Endothelial cell of umbilical vein (primary cell): ENCODE measurements around the gene CD5L. TPM values are rescaled to one million over a fixed set of nuclear protein-coding genes. Genes with fewer than 3 reads are reported as not detected.

Source experiments
- BruUV-seq: library from RNA; stranded (reverse); fragments of 400-500 nt; replicated peaks from 2 replicates; lab custom pipeline; 2021; lab: Mats Ljungman, UMichigan
- CTCF ChIA-PET: fragments of 300-600, 350-600 bp; sonication (Branson Sonifier 250); formaldehyde crosslinking; loops from one replicate; lab custom pipeline; 2021; ENCODE audit warnings: antibody characterized with exemption, inconsistent platforms; lab: Charles Lee
- POLR2A ChIA-PET: fragments of 300-600, 350-600 bp; sonication (Branson Sonifier 250); formaldehyde crosslinking; loops from one replicate; lab custom pipeline; 2021; ENCODE audit warnings: antibody characterized with exemption, inconsistent platforms; lab: Charles Lee
- DNase-seq: peaks from one replicate; pipeline ENCODE4 v3.0.0-alpha.2; 2011; ENCODE audit warnings: low read depth, low spot score
- FAIRE-seq: peaks from 2 replicates; lab custom pipeline; 2011; peaks lifted over from hg19 to GRCh38; lab: Jason Lieb, UNC
- H2AFZ ChIP-seq: 2 replicates; pipeline ENCODE4 v1.6.0; 2012; ENCODE audit warnings: low read depth, low read length, control low read depth, inconsistent platforms
- H3K27ac ChIP-seq: 2 replicates; pipeline ENCODE4 v1.5.1; 2011; ENCODE audit warnings: low read depth, mild to moderate bottlenecking, control low read depth, low read length, moderate library complexity; ENCODE audit not compliant: insufficient read depth
- H3K27me3 ChIP-seq, 2 experiments: 2 replicates each; pipeline versions ENCODE4 v1.6.0 to v1.6.1; 2011; ENCODE audit warnings: low read length in 2 of 2, mixed read lengths in 1 of 2; ENCODE audit not compliant: control insufficient read depth in 2 of 2, insufficient read depth in 2 of 2
- H3K36me3 ChIP-seq, 2 experiments: 2 replicates in 1 of 2; 3 replicates in 1 of 2; pipeline ENCODE4 v1.5.1; 2011; ENCODE audit warnings: low read length in 2 of 2, mild to moderate bottlenecking in 1 of 2, moderate library complexity in 1 of 2; ENCODE audit not compliant: control insufficient read depth in 2 of 2, insufficient read depth in 2 of 2; ENCODE audit errors: extremely low read depth in 1 of 2
- H3K4me1 ChIP-seq: 3 replicates; pipeline ENCODE4 v1.5.1; 2011; ENCODE audit warnings: mild to moderate bottlenecking, low read length; ENCODE audit not compliant: control insufficient read depth, insufficient read depth; ENCODE audit errors: extremely low read depth
- H3K4me2 ChIP-seq: 2 replicates; pipeline ENCODE4 v1.6.1; 2011; ENCODE audit warnings: low read length, control low read depth, mixed read lengths; ENCODE audit not compliant: insufficient read depth
- H3K4me3 ChIP-seq, 3 experiments: fragments of 200-600 bp in 1 of 3; sonication (generic), shearing (Covaris generic) in 1 of 3; replicated peaks in 1 of 3; 2 replicates each; pipeline ENCODE4 v1.5.1; 2011 to 2016; ENCODE audit warnings: control low read depth in 3 of 3, low read length in 3 of 3, mild to moderate bottlenecking in 2 of 3, inconsistent platforms in 1 of 3, low read depth in 1 of 3, moderate library complexity in 1 of 3; ENCODE audit not compliant: insufficient read depth in 1 of 3
- H3K79me2 ChIP-seq: 2 replicates; pipeline ENCODE4 v1.6.0; 2012; ENCODE audit warnings: low read length, inconsistent platforms; ENCODE audit not compliant: control insufficient read depth, insufficient read depth
- H3K9ac ChIP-seq: replicated peaks from 2 replicates; pipeline ENCODE3; 2011; ENCODE audit warnings: low read length, control low read depth; ENCODE audit not compliant: insufficient read depth; ENCODE audit errors: extremely low read depth
- H3K9me1 ChIP-seq: replicated peaks from 3 replicates; pipeline ENCODE4 v1.6.0; 2011; ENCODE audit warnings: mild to moderate bottlenecking, low read length; ENCODE audit not compliant: control insufficient read depth, insufficient read depth; ENCODE audit errors: extremely low read depth
- H3K9me3 ChIP-seq: replicated peaks from 2 replicates; pipeline ENCODE4 v1.5.1; 2012; ENCODE audit warnings: low read length, inconsistent platforms; ENCODE audit not compliant: control insufficient read depth, insufficient read depth
- H4K20me1 ChIP-seq: replicated peaks from 2 replicates; pipeline ENCODE3; 2011; ENCODE audit warnings: mild to moderate bottlenecking, low read length; ENCODE audit not compliant: control insufficient read depth, insufficient read depth; ENCODE audit errors: extremely low read depth
- EZH2 ChIP-seq: IDR thresholded peaks from 2 replicates; pipeline ENCODE4 v1.6.1; 2012; ENCODE audit warnings: borderline replicate concordance, low read depth, mild to moderate bottlenecking, moderate library complexity, low read length, inconsistent platforms; ENCODE audit not compliant: severe bottlenecking
- FOS ChIP-seq: IDR thresholded peaks from 2 replicates; pipeline ENCODE4 v1.6.1; 2011; ENCODE audit warnings: mild to moderate bottlenecking, low read length, moderate library complexity, borderline replicate concordance; ENCODE audit not compliant: insufficient read depth
- GATA2 ChIP-seq: IDR thresholded peaks from 2 replicates; pipeline ENCODE4 v1.7.0; 2011; ENCODE audit warnings: low read depth, mild to moderate bottlenecking, moderate library complexity, mixed read lengths, low read length; ENCODE audit not compliant: insufficient read length, insufficient read depth
- JUN ChIP-seq: IDR thresholded peaks from 2 replicates; pipeline ENCODE4 v1.6.1; 2011; ENCODE audit warnings: borderline replicate concordance, low read depth; ENCODE audit not compliant: insufficient read length, insufficient read depth
- MAX ChIP-seq: IDR thresholded peaks from 2 replicates; pipeline ENCODE4 v1.6.1; 2011; ENCODE audit not compliant: insufficient read depth, insufficient read length
- MYC ChIP-seq: IDR thresholded peaks from one replicate; pipeline ENCODE4 v1.6.1; 2011; ENCODE audit warnings: mild to moderate bottlenecking, low read depth, low read length
- POLR2A ChIP-seq: IDR thresholded peaks from 2 replicates; pipeline ENCODE4 v1.6.1; 2012; ENCODE audit warnings: low read depth, mild to moderate bottlenecking, control low read depth, low read length
- POLR2AphosphoS5 ChIP-seq: IDR thresholded peaks from 2 replicates; pipeline ENCODE4 v1.6.1; 2012; ENCODE audit warnings: low read depth, mild to moderate bottlenecking, control low read depth, low read length, moderate library complexity; ENCODE audit not compliant: insufficient read depth
- dilution Hi-C: fragments of 300-500 bp; cut with MboI; formaldehyde crosslinking; loops from one replicate; pipeline ENCODE4 v1.15.0; 2019; ENCODE audit warnings: low sequenced_read_pairs; ENCODE audit not compliant: extremely low pct_ligation_motif_present
- intact Hi-C: fragments of 100-400 bp; cut with micrococcal nuclease; formaldehyde crosslinking; loops from one replicate; pipeline ENCODE4 v1.10.0; 2022
- polyA plus RNA-seq, 4 experiments: library from polyadenylated mRNA; depleted of rRNA in 3 of 4; stranded (reverse) in 3 of 4; unstranded in 1 of 4; fragments of >200 nt; gene quantifications; 2 replicates each; pipeline versions ENCODE4 v1.2.1 to v1.2.3, GENCODE V29; 2011 to 2012; ENCODE audit warnings: missing spikeins in 1 of 4
- total RNA-seq: library from RNA; stranded (reverse); gene quantifications from 2 replicates; pipeline ENCODE4 v1.2.3, GENCODE V29; 2021
- TF ChIP-seq, protein P1 (sequence below), 2 donors: IDR thresholded peaks; 1 replicate in 1 of 2; 2 replicates in 1 of 2; pipeline ENCODE4 v1.5.1; 2011; ENCODE audit warnings: low read length in 2 of 2, mild to moderate bottlenecking in 2 of 2, moderate library complexity in 2 of 2, control low read depth in 1 of 2, inconsistent platforms in 1 of 2, low read depth in 1 of 2; ENCODE audit not compliant: insufficient read depth in 1 of 2; ENCODE audit errors: extremely low read depth in 1 of 2

The CD5L gene
- total and polyA plus RNA-seq, 2 donors (not counting 3 experiments of a cell fraction or from before 2014, with no cell fraction given): not detected

DNA sequence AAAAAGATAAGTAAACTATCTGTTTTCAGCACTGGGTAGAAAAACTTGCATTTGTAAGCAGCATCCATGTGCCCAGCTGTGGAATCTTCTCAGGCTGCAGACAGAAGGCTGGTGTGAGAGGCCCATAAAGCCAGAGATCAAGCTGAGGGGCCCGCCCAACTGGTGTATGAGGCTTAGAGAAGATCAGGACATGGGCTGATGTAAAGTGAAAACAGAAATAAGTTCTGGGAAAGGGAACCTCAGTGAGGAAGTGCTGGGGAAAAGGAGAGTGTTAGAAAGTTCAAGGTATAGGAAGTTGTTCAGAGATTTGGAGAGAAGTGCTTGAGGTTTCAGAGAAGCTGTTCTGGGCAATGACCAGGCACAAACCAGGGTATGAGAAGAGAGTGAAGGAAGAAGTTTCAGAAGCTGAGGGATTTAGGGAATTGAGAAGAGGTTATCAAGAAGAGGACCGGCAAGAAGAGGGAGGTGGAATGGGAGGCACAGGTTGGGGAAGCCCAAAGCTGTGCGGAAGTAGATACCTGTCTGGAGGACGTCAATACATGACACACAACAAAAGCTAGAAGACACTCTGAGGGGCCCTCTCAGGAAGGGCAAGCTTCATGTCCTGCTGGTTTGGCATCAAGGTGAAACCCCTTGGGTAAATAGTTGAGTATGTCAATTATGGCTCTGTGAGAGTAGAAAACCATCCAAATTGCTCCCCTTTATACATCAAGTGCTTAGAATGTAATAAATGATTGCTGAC lies 2.7 kb upstream of the CD5L start:
- dilution Hi-C loops: no loop called here
- CTCF ChIA-PET: no interaction called here

More for the DNA sequence above, 2.7 kb upstream of the CD5L start:
- Histone ChIP-seq H3K9me1 (no peaks in the 10 kb centered on the region), H3K4me2 (no peak overlapping the region), H3K27ac (no peak overlapping the region), H3K36me3 (no peaks in the 10 kb centered on the region), H3K79me2 (no peaks in the 10 kb centered on the region), H2AFZ (no peak overlapping the region), H3K9ac (no peak overlapping the region), H3K9me3 (no peaks in the 10 kb centered on the region), H4K20me1 (no peaks in the 10 kb centered on the region), H3K27me3 (no peaks in the 10 kb centered on the region), H3K4me3 (no peak overlapping the region), H3K4me1 (no peaks in the 10 kb centered on the region)
- intact Hi-C loops: no loop called here
- no peak for DNase-seq
- POLR2A ChIA-PET: no interaction called here
- TF ChIP-seq MYC (no peak), POLR2AphosphoS5 (no peak), POLR2A (no peak), EZH2 (no peak), GATA2 (no peak), JUN (no peak), MAX (no peak), FOS (no peak)
- TF ChIP-seq, protein P1, sequence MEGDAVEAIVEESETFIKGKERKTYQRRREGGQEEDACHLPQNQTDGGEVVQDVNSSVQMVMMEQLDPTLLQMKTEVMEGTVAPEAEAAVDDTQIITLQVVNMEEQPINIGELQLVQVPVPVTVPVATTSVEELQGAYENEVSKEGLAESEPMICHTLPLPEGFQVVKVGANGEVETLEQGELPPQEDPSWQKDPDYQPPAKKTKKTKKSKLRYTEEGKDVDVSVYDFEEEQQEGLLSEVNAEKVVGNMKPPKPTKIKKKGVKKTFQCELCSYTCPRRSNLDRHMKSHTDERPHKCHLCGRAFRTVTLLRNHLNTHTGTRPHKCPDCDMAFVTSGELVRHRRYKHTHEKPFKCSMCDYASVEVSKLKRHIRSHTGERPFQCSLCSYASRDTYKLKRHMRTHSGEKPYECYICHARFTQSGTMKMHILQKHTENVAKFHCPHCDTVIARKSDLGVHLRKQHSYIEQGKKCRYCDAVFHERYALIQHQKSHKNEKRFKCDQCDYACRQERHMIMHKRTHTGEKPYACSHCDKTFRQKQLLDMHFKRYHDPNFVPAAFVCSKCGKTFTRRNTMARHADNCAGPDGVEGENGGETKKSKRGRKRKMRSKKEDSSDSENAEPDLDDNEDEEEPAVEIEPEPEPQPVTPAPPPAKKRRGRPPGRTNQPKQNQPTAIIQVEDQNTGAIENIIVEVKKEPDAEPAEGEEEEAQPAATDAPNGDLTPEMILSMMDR (IDR thresholded peaks at IDR 0.05; ENCODE audit: extremely low read depth in 1 of 2, insufficient read depth in 1 of 2, low read depth in 1 of 2, low read length in 2 of 2): no peak
- FAIRE-seq: no peak
- BruUV-seq: no TSS peak
